ENCODE data around the gene LTA4H. TPM values are rescaled to one million over a fixed set of nuclear protein-coding genes. Genes with fewer than 3 reads are reported as not detected.

Gene LTA4H
- total RNA-seq: 60.1 and 93.1 TPM in 2 replicates

DNA sequence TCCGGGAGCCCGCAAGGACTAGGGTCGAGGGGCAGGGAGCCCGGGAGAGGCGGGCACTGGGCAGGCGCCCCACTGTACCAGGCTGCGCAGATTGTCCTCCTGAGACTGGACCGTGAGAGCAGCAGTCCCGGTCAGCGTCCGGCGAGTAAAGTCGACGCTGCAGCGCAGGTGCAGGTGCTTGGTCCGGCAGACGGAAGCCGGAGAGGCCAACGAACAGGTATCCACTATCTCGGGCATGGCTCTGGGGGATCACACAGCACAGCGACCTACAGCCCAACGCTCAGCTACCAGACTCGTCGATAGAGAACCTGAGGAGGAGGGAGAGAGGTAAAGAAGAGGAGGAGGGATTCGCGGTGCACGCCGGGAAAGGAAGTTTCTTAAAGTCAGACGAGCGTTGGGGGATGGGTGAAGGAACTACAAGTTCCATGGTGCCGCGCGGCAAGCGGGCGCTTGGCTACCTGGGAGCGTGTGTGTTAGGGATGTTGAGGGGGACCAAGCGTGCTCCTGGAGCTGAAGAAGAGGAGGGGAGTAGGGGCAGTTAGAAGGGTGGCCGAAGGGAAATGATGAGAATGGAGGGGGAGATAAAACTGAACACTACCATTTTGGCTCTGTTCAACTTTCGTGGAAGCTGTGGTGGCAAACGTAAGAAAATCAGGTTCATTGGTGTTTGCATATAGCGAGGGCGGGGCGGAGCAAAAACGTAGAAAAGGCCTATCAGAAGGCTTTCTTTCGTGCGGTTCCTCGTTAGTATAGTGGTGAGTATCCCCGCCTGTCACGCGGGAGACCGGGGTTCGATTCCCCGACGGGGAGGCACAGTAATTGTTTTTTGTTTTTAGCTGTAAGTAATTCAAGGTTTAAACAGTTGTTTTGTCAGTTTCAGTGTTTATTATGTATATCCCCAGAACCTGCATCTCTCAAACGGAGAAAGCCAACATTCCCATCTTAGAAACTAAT, at the start of gene LTA4H:
Gene LTA4H (minus strand): TSS at position 305 of the 954 bp plus-strand sequence. CDS start 68 bp downstream, at position 237.

DNA sequence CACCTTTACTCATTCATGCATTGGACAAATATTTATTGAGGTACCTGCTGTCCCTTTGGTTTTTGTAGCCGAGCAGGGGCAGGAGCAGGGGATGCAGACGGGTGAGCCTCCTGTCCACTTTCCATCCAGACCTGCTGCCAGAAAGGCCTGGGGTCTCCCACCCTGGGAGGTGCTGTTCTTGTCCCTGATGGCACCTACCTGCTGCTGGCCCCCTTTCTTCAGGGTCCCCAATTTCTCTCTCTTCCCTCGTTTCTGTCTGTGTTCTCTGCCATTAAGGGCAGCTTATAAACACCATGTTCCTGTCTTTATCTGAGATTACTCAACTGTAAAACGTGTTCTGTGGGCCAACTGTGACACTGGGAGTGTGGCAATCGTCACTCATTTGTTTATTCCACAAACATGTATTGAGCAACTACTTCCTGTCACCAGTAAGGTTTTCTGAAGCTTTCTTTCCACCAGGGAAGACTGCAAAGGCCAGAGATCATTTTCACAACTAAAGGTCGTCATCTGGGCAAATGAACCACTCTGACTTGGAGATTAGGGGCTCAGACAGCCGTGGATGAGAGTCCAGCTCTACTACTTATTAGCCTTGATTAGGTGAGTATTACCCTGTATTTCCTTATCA, 39.2 kb downstream of the LTA4H start, which contains the start of gene HAL:
Gene HAL (minus strand): TSS at position 311 of the 625 bp plus-strand sequence. CDS start 434 bp downstream, outside the sequence.

Other genes starting within 250 kb of the LTA4H start
- gene NTN4, start 244.8 kb downstream of the LTA4H start, total RNA-seq: 2.9 and 8.5 TPM in 2 replicates
- gene SNRPF, start 176.6 kb downstream of the LTA4H start, total RNA-seq: 16.6 and 21.1 TPM in 2 replicates
- gene CCDC38, start 93.0 kb downstream of the LTA4H start, total RNA-seq: not detected in 2 replicates
- under 0.01 and 0.12 TPM in 2 replicates for gene AMDHD1, start 92.3 kb downstream of the LTA4H start, total RNA-seq
- under 0.01 TPM in 1 of 2 replicates, not detected in the other for gene HAL, start 39.2 kb downstream of the LTA4H start, total RNA-seq
- gene ELK3, start 158.8 kb upstream of the LTA4H start, total RNA-seq: 17.4 and 19.8 TPM in 2 replicates

Measured in uterine smooth muscle cell (primary cell).